Putamen (tissue), 1 donor: ENCODE data around the gene SHC4.
"Not testable (repeated sequence)": the region's sequence is repeated elsewhere in the genome, so short reads cannot be mapped to it uniquely, and the experiment has no call there.

Experiments used
- DNase-seq: peaks from one replicate; pipeline ENCODE4 v3.0.0-alpha.2; 2016; ENCODE audit warnings: low spot score

The SHC4 gene, protein sequence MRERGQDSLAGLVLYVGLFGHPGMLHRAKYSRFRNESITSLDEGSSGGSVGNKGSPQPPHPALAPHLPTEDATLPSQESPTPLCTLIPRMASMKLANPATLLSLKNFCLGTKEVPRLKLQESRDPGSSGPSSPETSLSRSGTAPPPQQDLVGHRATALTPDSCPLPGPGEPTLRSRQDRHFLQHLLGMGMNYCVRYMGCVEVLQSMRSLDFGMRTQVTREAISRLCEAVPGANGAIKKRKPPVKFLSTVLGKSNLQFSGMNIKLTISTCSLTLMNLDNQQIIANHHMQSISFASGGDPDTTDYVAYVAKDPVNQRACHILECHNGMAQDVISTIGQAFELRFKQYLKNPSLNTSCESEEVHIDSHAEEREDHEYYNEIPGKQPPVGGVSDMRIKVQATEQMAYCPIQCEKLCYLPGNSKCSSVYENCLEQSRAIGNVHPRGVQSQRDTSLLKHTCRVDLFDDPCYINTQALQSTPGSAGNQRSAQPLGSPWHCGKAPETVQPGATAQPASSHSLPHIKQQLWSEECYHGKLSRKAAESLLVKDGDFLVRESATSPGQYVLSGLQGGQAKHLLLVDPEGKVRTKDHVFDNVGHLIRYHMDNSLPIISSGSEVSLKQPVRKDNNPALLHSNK

DNA sequence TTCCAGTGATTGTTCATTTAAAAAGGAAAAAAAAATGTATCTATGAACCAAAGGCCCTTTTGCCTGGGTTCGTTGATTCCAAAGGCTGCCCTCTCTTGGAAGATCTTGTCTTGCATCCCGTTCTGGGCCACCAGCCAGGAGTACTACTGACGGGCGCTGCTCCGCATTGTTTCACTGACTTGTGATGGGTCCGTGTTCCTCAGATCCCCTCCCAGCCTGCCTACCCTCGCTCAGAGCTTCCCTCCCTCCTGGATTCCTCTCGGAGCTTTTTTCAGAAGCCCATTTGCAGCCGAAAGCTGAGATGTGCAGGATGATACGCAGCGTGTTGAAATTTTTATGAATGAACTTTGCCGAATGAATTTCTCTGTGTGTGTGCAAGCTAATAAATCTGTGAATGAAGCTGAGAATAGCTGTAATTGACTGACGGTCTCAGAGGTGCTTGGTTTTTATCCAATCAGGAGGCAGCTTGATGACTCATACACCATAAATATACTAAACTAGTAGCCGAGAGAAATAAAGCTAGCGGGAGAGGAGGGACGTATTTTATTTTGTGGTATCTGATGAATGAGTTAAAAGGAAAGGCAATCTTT is at the start of gene SHC4:
Gene SHC4, minus strand, starts transcription at position 396 of the 590 bp plus-strand sequence. CDS start 904 bp downstream, outside the sequence.
- DNase-seq, result peak; percentile 80

DNA sequence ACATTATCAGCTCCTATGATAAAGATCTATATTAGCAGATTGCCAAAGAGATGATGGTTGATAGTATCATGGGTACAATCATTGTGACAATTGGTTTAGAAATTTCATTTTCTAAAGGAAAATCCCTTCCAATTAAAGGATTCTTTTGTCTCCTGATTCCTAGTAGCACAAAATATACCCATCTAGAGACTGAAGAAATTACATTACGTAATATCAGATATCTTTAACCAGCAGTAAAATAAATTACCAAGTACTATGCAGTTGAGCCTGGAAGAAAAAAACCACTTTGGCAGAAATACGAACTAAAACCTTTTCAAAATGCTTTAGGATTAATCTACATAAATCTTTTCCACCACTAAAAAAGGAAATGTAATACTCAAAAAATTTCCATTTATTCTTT is 35.6 kb upstream of the SHC4 start:
- no peak for DNase-seq

- no peak for DNase-seq
Measured at GRCh38 chr15:48996276-48996675, 32.6 kb upstream of the SHC4 start.

DNA sequence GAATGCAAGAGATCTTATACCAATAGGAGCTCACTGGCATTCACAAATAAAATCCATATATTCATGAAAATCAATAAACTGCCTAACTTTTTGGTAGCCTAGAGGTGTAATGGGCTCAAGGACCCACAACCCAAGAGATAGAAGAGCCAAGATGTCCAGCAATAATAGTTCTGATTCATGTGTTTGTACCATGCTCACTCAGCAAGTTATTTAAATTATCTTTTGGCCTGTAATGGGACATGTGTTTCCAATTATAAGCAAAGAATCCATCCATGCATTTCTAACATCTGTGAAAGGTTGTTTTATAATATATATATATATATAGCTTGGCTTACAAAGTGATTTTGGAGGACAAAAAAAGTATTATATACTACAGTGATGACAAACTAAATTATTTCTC is 29.7 kb upstream of the SHC4 start:
- no peak for DNase-seq

DNA sequence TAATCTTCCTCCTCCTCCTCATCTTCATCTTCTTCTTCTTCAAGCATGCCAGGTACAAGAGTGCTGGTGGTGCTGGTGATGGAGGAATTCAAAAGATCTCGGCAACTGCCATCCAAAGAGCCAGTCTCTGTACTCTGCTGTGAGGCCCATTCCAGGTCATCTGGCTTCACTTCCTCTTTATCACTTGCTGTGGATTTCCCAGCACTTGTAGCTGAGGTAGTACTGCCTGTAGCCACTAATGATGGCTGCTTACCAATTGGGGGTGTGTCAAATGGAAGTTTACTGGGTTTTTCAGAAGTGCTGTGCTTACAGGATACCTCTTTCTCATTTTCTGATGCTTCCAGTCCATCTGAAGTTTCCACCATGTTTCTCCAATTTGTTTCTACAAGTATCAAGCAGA is 28.8 kb upstream of the SHC4 start:
- DNase-seq, result no peak

DNA sequence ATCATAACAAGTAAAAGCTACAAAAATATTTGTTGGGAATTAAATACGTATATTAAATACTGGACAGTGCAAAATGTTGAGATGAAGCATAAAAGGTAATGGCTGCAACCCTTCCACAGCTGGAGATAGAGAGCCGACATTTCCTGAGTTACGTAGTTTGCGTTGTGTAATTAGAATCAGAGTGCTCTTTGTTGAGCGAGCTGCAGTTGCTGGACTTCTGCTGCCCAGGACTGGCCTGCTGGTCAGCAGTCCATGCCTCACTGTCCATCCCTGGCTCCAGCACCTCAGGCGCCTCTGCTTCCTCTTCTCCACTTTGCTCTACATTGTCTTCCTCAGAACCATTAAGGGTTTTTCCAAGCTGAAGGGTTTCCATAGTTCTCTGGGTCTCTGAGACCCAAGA is 28.4 kb upstream of the SHC4 start:
- peak; percentile 21 for DNase-seq

DNA sequence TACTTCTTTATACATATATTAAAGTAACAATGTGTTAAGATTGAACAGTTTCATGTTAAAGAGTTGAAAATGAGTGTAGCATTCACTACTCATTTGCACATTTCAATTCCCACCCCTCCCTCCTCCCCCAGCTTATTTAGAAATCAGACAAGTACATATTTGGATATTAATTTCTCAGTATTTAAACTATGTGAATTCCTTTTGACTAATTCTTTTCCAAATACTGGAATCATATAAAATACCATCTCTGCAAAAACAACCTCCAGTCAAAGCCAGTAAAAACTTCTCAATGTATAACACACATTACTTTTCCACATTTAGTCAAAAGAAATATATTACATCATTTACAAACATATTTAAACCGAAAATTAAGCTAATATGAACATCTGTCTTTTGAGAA is 25.5 kb upstream of the SHC4 start:
- DNase-seq, result no peak

DNA sequence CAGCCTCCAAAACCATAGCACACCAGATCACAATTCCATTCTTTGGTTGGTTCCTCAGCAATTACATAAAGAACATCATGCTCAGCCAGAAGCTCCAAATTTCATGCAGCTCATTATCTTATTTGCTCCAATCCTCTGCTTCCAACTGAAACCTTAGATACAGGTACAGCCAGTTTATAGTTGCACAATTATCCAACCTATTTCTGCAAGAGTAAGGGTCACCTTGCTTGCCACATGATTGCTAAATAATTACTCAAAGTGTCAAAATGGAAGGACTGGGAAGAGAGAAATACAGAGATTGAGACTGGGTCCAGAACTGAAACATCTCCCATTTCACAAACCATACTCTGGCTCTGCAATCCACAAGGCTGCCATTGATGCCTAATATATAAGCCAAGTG is 23.4 kb upstream of the SHC4 start:
- DNase-seq, result no peak

DNA sequence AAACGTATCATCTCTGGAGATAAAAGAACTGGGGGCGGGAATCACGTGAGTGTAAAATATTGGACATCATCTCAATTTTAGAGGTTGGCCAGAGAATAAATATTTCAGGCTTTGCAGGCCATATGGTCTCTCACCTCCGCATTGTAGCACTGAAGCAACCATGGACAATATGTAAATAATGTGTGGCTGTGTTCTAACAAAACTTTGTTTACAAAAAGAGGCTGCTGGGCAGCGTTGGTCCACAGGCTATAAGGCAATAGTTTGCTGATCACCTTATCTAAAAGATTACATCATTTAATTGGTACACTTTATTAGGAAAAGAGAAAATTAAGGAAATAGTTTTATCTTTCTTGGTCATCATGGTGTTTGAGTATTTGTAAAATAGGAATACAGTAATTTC is 22.5 kb upstream of the SHC4 start:
- no peak for DNase-seq

GRCh38 chr15:48985516-48985915 is 21.8 kb upstream of the SHC4 start:
- no peak for DNase-seq

- DNase-seq, result no peak
Measured at GRCh38 chr15:48984811-48985352, 21.2 kb upstream of the SHC4 start.

GRCh38 chr15:48984021-48984710 is 20.4 kb upstream of the SHC4 start:
- DNase-seq, result no peak

GRCh38 chr15:48983300-48983699 is 19.6 kb upstream of the SHC4 start:
- DNase-seq, result no peak

- DNase-seq, result no peak
Measured at GRCh38 chr15:48981941-48982340, 18.2 kb upstream of the SHC4 start.

DNA sequence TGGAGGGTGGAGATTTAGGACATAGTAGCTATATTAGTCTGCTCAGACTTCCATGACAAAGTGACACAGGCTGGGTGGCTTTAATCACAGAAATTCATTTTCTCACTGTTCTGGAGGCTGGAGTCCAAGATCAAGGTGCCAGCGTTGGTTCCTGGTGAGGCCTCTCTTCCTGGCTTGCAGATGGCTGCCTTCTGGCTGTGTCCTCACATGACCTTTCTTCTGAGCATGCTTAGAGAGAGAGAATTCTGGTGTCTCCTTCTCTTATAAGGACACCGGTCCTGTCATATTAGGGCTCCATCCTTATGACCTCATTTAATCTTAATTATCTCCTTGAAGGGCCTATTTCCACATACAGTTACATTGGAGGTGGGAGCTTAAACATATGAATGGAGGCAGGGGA is 14.9 kb upstream of the SHC4 start:
- DNase-seq, result no peak

DNA sequence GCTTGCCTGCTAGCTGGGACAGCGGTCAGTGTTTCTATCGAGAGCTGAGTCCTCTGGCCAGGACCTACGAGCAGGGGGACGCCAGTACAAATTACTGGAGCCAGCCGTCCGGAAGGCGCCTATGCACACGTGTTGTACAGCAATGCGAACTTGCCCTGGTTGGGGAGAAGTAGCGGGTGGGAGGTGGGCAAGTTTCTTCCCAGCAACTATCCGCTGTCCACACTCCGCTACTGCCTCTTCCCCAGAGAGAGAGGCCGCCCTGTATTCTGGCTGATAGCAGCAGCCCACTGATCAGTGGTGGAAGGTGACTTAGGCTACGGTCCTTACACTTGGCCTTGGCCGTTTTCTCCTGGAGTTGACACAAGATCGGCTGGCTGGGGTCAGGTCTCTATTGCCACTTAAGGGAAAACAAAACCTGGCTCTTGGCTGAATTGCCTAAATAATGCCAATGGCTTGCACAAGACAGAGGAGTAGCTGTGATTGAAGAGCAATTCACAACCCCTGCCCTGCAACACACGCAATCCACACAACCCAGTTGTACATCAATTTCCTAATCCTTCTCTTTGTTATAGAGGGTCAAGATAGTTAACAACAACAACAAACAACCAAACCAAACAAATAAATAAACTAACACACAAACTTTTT is 12.8 kb upstream of the SHC4 start:
- no peak for DNase-seq

DNA sequence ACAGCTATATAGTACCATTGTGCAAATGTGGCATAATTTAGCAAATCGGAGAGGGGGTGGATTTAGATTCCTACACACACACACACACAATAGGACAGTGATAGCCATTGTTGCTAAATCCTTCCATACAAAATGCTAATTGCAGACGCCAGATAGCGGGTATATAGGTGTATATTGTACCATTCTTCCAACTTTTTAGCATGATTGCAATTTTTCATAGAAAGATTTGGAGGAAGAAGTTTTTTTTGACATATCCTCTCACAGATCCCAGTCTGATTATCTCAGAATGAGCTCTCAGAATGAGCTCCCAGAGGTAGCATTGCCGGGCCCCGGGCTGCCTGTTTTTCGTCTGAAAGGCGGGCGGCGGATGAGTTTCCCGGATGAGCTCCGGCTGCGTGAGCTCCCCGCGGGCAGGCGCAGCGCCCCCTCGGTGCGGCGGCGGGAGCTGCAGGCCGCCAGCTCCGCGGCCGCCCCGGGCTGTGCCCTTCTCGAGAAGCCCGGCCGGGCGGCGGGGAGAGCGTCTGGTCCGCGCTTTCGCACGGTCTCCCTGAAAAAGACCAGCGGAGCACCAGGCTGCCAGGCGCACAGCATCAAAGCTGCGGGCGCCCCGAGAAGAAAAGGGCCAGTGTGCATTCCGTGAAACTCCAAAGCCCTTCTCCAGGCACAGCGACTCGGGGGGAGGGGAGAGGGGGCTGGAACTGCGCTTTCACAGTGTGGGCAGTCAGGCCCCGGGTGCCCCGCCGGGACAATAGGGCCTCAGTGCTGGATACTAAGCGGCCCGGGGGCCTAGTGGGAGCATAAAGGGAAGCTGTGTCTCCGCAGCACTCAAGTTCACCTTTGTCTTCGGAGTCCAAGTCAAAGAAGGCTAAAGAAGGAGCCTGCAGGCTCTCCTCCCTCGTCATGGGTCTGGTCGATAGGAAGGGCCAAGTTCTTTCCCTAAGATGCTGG is 12.0 kb upstream of the SHC4 start:
- DNase-seq, result peak; percentile 95

- peak; percentile 16 for DNase-seq
Measured at GRCh38 chr15:48974882-48975281, 11.2 kb upstream of the SHC4 start.

DNA sequence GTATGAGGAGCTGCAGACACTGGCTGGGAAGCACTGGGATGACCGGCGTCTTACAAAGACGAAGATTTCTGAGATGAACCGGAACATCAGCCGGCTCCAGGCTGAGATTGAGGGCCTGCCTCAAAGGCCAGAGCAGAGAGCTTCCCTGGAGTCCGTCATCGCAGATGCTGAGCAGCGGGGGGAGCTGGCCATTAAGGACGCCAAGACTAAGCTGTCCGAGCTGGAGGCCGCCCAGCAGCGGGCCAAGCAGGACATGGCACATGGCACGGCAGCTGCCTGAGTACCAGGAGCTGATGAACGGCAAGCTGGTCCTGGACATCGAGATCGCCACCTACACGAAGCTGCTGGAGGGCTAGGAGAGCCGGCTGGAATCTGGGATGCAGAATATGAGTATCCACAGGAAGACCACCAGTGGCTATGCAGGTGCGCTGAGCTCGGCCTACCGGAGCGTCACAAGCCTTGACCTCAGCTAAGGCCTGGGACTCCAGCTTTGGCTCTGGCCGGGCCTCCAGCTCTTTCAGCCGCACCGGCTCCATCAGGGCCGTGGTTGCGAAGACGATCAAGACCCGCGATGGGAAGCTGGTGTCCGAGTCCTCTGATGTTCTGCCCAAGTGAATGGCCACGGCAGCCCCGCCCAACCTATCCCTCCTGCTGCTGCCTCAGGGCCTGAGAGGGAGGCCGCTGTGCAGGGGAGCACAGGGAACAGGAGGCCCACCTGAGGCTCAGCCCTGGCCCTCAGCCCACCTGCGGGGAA is 9.2 kb upstream of the SHC4 start:
- no peak for DNase-seq

GRCh38 chr15:48970926-48971325 is 7.2 kb upstream of the SHC4 start:
- DNase-seq, result not testable (repeated sequence)
